ENCODE measurements around the gene BMP7. TPM values are rescaled to one million over a fixed set of nuclear protein-coding genes. Genes with fewer than 3 reads are reported as not detected.

BMP7 gene
- total and polyA plus RNA-seq, 10 donors: 0.26 to 1.5 (median 0.75) TPM; not detected in 1

DNA sequence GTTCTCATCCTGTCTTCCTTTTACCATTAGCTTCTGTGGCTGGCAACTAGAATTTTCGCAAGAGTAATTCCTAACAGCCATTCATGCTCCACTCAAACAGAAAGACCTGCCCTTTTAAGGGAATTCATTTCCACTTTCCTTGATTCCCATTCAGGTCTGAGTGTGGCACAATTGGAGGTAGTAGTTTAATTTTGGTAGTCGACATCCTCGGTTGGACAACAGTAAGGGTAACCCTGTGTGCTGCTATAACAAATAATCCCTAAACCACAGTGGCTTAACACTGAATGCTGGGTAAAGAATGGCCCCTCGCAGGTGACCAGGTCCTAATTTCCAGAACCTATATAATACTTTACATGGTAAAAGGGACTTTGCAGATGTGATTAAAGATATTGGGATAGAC lies 142.9 kb downstream of the BMP7 start:
- 90 to 96% (median 94%) methylated on average over 4 of the region's 4 CpGs for WGBS, 5 donors
- intact Hi-C loops (cut with DNase I; ENCODE audit: low total_unique reads): no loop called here
- TF ChIP-seq POLR2A (IDR thresholded peaks at IDR 0.05) (no peak), CTCF (IDR thresholded peaks at IDR 0.05 in 8 of 11, conservative IDR thresholded peaks at IDR 0.05 in 3 of 11) (no peak), POLR2AphosphoS5 (IDR thresholded peaks at IDR 0.05) (no peak)

DNA sequence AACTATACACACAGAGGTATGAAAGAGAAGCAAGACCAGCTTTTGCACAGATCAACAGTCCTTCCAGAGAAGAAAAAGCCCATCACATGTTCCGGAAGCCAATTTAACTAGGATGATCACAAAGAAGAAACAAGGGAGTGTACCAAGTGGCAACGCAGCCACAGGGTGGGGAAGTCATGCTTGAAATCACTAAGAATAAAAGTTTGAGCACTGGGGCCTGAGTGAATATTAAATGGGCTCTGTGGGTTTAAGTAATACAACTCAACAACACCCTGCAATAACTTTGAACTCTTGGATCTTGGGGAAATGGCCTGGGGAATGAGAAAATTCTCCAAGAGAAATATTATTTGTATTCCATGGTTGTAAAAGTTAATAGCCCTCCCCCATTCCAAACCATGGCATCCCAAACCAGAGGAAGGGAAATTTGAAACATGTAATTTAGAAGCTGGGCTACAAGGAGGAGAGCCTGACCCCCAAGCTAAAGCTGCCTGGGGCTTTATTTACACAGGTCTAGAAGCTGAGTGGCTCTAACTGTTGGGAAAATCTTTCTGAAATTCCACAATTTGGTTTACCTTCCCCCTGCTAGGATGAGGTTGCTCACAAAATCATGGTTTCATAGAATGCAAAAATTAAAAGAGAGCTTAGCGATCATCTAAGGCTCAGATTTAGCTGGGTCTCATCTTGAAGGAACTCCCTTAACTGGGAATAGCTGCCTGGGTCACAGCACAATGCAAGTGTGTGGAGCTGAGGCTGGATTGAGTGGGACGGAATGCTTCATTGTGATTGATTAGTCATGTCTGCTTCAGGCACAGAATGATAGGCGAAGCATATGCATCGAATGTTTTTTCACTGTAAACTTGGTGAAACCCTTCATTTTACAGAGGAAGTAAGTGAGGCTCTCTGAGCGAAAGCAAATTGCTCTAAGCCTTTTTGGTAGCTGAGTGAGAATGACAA lies 143.6 kb downstream of the BMP7 start:
- no peak overlapping the region for H3K27ac ChIP-seq
- TF ChIP-seq POLR2AphosphoS5 (IDR thresholded peaks at IDR 0.05): no peak
- TF ChIP-seq POLR2A (IDR thresholded peaks at IDR 0.05): no peak
- no peak for TF ChIP-seq CTCF (IDR thresholded peaks at IDR 0.05 in 8 of 11, conservative IDR thresholded peaks at IDR 0.05 in 3 of 11)
- no peaks in the 10 kb centered on the region for H3K4me1 ChIP-seq
- peaks cover 0 to 4% (median 0%) of the 10 kb centered on the region in 8 donors for H3K9me3 ChIP-seq
- H3K27me3 ChIP-seq (replicated peaks in 1 of 7): peaks cover 0 to 27% (median 0%) of the 10 kb centered on the region in 7 donors
- intact Hi-C loops (cut with DNase I; ENCODE audit: low total_unique reads): no loop called here
- H3K4me3 ChIP-seq: no peak overlapping the region
- DNase-seq: no peak
- no peaks in the 10 kb centered on the region for H3K36me3 ChIP-seq
- 77 to 87% (median 82%) methylated on average over 7 of the region's 7 CpGs for WGBS, 5 donors

More for the DNA sequence above, 142.9 kb downstream of the BMP7 start:
- H3K4me1 ChIP-seq: no peaks in the 10 kb centered on the region
- no peak for DNase-seq
- no peak overlapping the region for H3K4me3 ChIP-seq
- peaks cover 0 to 4% (median 0%) of the 10 kb centered on the region in 8 donors for H3K9me3 ChIP-seq
- H3K36me3 ChIP-seq: no peaks in the 10 kb centered on the region
- peaks cover 0 to 29% (median 0%) of the 10 kb centered on the region in 7 donors for H3K27me3 ChIP-seq (replicated peaks in 1 of 7)
- no peak overlapping the region for H3K27ac ChIP-seq

GRCh38 chr20:57118964-57119363 lies 147.5 kb downstream of the BMP7 start:
- DNase-seq: no peak
- Histone ChIP-seq H3K4me3 (no peak overlapping the region), H3K36me3 (no peaks in the 10 kb centered on the region), H3K9me3 (peaks cover 0 to 4% (median 0%) of the 10 kb centered on the region in 8 donors), H3K27me3 (replicated peaks in 1 of 7) (peaks cover 0 to 11% (median 0%) of the 10 kb centered on the region in 7 donors), H3K27ac (no peak overlapping the region), H3K4me1 (no peaks in the 10 kb centered on the region)
- TF ChIP-seq POLR2AphosphoS5 (IDR thresholded peaks at IDR 0.05): no peak
- TF ChIP-seq POLR2A (IDR thresholded peaks at IDR 0.05): no peak
- TF ChIP-seq CTCF (IDR thresholded peaks at IDR 0.05 in 8 of 11, conservative IDR thresholded peaks at IDR 0.05 in 3 of 11): no peak
- intact Hi-C loops (cut with DNase I; ENCODE audit: low total_unique reads): no loop called here
- 83 to 92% (median 89%) methylated on average over 4 of the region's 4 CpGs for whole genome bisulfite sequencing, 5 donors

Small RNAs within 50 kb of the gene (small RNA-seq; reads per million reads assigned to genes)
- gene RF00019: 0 reads per million in 4 donors

Other genes starting within 250 kb of the BMP7 start
- gene SPO11, start 63.2 kb upstream of the BMP7 start, total RNA-seq: not detected
- not detected for gene SPO11, start 63.2 kb upstream of the BMP7 start, polyA plus RNA-seq
- 10 to 100 TPM; 22.0 to 41.3 (median 24.2) TPM for gene RAE1, start 84.6 kb upstream of the BMP7 start, total RNA-seq
- gene RAE1, start 84.6 kb upstream of the BMP7 start, polyA plus RNA-seq: 10 to 100 TPM; 16.2 to 20.2 (median 16.7) TPM
- gene RBM38, start 124.8 kb upstream of the BMP7 start, total RNA-seq: 100 to 1,000 TPM in 1 of 7 donors, 10 to 100 TPM in 6; 49.2 to 120 (median 61.6) TPM
- gene RBM38, start 124.8 kb upstream of the BMP7 start, polyA plus RNA-seq: 10 to 100 TPM; 48.6 to 87.8 (median 81.2) TPM

Measured in spleen (tissue), 11 donors.